ENCODE data around the gene DDR1.
"Not testable (repeated sequence)": the region's sequence is repeated elsewhere in the genome, so short reads cannot be mapped to it uniquely, and the experiment has no call there.

DDR1 gene

GRCh38 chr6:30893666-30894065, 9.3 kb downstream of the DDR1 start:
- DNase-seq: no peak

GRCh38 chr6:30894381-30894780, 10.1 kb downstream of the DDR1 start:
- no peak for DNase-seq

GRCh38 chr6:30894935-30895334, 10.6 kb downstream of the DDR1 start:
- no peak for DNase-seq

GRCh38 chr6:30895343-30895742, 11.0 kb downstream of the DDR1 start:
- no peak for DNase-seq

GRCh38 chr6:30896541-30896940, 12.2 kb downstream of the DDR1 start:
- DNase-seq: no peak

DNA sequence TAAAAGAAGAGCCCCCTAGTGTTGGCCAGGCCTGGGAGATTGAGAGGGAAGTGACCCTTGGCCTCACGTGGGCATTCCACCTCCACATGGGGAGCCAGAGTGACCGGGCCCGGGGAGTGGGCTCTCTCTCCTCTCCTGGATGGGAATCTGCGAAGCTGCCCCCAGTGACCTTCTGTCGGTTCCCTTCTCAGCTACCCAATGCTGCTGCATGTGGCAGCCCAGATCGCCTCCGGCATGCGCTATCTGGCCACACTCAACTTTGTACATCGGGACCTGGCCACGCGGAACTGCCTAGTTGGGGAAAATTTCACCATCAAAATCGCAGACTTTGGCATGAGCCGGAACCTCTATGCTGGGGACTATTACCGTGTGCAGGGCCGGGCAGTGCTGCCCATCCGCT, 13.6 kb downstream of the DDR1 start:
- no peak for DNase-seq

GRCh38 chr6:30898750-30899360, 14.5 kb downstream of the DDR1 start:
- no peak for DNase-seq

DNA sequence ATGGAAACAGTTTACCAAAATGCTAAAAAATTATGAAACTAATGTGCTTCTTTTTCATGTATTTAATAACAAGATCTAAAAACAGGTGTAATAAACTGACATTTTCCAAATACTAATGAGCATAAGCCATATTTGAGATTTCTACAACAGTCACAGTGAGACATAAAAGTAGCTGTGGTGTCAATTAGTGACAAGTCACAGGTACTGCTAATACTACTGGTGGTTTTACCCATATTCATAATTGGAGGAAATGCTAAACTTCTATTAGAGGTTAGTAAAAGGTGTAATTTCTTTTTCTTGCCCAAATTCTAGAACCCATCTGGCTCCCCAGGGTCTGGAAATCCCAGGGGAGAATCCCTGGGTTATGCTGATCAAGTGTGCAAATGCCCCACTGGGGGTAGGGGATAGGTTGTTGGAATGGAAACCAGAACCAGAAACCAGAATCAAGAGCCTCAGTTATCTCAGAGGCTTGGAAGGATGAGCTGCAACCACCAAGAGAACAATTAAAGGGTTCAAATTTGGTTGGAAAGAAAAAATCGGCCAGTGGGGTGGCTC, 16.6 kb downstream of the DDR1 start:
- no peak for DNase-seq

DNA sequence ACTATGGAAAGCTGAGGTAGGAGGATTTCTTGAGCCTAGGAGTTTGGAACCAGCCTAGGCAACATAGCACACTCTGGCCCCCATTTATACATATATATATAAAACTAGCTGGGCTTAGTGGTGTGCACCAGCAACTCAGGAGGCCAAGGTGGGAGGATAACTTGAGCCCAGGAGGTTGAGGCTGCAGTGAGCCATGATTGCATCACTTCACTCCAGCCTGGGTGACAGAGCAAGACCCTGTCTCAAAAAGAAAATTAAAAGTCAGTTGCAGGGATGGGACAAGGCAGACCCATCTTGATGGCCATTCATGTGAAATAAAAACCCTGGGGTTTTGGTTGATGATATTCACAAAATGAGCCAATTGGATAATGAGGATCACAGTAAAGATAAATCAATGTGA, 17.1 kb downstream of the DDR1 start:
- no peak for DNase-seq

GRCh38 chr6:30902196-30902595, 17.9 kb downstream of the DDR1 start:
- DNase-seq: not testable (repeated sequence)

GRCh38 chr6:30902709-30903108, 18.4 kb downstream of the DDR1 start:
- no peak for DNase-seq

DNA sequence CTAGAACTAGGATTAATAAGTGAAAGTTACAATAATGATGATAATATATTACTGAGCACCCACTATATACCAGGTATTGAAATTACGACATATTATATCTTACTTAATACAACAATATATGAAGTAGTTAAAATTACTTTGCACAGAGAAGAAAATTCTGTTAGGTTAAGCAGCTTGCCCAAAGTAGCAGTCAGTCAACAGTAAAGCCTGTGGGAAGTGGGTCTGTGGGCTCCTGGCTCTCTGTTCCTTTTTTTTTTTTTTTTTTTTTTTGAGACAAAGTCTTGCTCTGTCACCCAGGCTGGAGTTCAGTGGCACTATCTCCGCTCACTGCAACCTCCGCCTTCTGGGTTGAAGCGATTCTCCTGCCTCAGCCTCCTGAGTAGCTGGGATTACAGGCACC, 18.9 kb downstream of the DDR1 start:
- no peak for DNase-seq

DNA sequence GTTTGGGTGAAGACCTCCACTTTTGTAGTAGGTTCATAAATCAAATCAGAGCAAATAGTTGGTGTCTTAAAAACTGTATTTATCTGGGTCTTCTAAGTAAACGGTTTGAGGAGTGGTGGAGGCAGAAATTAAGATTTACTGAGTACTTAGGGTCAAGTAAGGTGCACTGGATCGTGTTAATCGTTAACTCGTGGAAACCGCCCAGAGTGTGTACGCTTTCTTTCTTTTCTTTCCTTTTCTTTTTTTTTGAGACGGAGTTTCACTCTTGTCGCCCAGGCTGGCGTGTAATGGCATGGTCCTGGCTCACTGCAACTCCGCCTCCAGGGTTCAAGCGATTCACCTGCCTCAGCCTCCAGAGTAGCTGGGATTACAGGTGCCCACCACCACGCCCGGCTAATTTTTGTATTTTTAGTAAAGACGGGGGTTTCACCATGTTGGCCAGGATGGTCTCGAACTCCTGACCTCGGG, 23.0 kb downstream of the DDR1 start:
- not testable (repeated sequence) for DNase-seq

DNA sequence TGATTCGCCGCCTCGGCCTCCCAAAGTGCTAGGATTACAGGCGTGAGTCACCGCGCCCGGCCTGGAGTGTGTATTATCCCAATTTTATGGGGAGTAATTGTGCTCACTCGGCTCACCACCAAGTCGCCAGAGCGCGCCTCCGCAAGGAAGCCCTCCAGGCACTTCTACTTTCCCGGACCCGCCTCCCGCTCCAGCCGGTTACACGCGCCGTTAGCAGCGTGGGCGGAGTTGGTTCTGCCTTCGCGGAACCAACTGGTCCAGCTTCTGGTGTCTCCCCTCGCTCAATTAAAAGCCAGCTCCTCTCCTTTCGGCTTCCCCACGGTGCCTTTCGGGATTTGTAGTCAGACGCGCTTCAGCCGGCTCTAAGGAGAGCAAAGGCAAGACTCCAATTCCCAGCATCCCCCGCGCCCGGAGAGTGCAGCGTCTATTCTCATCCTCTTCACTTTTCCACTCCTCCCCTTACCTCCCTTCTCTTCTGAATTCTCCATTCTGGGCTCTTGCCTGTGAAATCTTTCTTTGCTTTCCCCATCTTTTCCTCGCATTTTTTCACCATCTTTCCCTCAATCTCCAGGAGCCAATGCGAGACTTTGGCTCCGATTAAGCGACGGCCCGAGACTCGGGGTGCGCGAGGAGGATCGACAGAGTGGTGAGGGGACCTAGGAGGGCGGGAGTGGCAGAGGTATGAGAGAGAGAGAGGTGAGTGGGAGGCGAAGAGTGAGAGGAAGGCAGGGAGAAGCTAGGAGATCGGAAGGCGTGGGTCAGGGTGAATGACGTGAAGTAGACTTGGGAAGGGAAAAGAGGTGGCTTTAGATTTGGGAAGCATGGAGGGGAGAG, 23.7 kb downstream of the DDR1 start, which contains the start of gene GTF2H4:
Gene GTF2H4 (plus strand): TSS at position 450 of the 834 bp plus-strand sequence.
- DNase-seq: peak; percentile 85

- no peak for DNase-seq
Measured at GRCh38 chr6:30908700-30909099, 24.4 kb downstream of the DDR1 start.

DNA sequence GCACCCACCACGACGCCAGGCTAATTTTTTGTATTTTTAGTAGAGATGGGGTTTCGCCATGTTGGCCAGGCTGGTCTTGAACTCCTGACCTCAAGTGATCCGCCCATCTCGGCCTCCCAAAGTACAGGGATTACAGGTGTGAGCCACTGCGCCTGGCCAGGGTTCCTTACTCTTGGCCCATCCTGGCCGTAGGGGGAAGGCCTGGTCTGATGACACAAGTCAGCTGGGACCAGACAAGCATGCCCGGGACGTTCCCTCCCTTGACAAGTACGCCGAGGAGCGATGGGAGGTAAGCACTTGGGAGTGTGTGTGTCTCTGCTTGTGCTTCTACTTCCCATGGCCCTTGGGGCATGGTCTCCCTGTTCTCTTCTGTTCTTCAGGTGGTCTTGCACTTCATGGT, 26.2 kb downstream of the DDR1 start:
- DNase-seq: not testable (repeated sequence)

DNA sequence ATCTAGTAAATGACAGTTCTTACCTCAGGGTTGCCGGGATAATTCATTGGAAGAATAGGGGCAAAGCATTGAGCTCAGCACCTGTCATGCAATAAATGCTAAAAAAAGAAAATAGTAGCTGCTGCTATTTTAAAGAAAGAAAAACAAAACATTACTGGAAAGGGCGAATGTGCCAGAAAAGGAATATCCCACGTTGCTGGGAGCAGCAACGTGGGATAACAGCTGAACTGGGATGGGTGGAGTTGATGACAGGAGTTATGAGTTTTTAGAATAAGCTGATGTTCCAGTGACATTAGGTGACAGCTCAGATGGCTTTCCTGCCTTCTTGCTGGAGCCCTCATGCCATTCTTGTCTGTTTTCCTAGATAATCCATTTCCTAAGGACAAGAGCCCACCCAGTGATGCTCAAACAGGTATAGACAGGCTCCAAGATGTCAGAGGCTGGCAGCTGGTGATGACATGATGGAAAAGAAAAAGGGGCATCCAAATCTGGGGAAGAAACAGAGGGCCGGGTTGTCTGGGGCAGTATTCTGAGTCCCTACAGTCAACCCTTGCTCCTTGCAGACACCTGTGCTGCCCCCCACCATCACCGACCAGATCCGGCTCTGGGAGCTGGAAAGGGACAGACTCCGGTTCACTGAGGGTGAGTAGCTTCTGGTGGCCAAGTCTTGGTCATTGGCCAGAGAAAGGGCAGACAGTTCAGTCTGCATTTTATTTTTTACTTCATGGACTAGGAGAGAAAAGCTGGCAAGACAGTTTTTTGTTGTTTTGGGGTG, 28.6 kb downstream of the DDR1 start:
- DNase-seq: no peak

- no peak for DNase-seq
Measured at GRCh38 chr6:30913721-30914075, 29.4 kb downstream of the DDR1 start.

DNA sequence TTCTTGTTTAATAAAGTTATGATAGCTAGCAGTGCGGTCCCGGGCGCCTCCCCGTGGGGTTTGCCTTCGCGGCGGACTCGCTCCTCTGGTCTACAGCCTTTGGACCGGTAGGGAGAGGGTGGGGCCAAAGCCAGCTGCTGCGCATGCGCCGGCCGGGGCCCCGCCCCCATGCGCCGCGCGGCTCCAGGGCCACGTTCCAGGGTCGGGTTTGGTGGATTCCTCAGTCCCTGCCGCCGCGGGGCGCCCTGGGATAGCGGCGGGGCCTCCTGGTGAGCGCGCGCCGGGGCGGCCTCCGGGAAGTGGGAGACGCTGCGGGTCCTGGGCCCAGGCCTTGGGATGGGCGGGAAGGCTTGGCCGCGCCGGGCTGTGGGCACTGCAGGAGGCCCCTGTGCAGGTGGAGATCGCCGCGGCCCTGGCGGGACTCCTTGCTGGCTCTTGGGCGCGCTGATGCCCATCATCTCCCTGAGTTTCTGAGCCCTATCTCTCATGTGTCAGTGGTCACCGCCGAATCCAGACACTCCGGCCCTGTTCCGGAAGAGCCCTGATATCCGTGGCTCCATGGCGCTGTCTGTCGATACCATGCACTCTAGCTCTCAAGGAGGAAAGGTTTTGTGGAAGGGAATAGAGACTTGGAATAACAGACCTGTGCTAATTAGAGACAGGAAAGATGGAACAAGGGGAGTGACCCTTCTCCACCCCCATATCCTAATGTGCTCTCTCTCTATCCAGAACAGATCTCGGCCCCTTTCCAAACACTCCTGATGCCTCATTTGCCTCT, 29.9 kb downstream of the DDR1 start, which contains the start of gene VARS2:
Gene VARS2 (plus strand): TSS at position 163 of the 778 bp plus-strand sequence. CDS start 599 bp downstream, at position 762.
- DNase-seq: peak; percentile 96

GRCh38 chr6:30914854-30915590, 30.7 kb downstream of the DDR1 start:
- peak; percentile 48 for DNase-seq

- peak; percentile 62 for DNase-seq
Measured at GRCh38 chr6:30915591-30915946, 31.2 kb downstream of the DDR1 start.
